DMS 273 (cell line): ENCODE measurements around the gene SHMT1.
A peak's percentile ranks its signal among the peaks of the same experiment; 100 is the strongest.
"Not testable (repeated sequence)": the region's sequence is repeated elsewhere in the genome, so short reads cannot be mapped to it uniquely, and the experiment has no call there.

Source experiments
- DNase-seq: peaks from one replicate; lab custom pipeline; 2025; ENCODE audit not compliant: unreplicated experiment; lab: John Stamatoyannopoulos, UW

SHMT1 gene

GRCh38 chr17:18363101-18364049 lies at the start of gene SHMT1:
TSS of gene SHMT1 (minus strand) at chr17:18363550. CDS start at chr17:18355981, 7,569 bp downstream.
- peak; percentile 96 for DNase-seq

DNA sequence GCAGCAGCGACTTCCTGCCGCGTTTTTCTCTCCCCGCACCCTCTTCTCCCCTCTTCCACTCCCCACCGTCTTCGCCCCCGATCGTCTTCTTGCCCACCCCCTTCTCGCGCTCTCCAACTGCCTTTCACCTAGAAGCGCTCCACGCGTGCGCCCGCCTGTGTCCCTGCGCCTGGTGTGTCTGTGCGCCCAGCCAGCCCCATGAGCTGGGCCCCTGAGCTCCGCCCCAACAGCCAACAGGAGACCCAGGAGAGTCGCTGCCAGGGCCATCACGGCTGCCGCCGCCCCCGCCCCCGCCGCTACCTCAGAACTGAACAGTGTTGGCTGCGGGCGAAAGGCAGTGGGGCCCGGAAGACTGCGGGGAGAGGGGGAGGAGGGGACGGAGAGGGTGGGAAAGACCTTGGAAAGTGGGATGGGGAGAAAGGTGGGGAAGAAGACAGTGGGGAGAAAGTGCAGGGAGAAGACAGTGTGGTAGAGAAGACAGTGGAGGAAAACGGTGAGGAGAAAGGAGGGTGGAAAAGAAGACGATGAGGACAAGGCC lies 48.7 kb upstream of the SHMT1 start:
- not testable (repeated sequence) for DNase-seq

DNA sequence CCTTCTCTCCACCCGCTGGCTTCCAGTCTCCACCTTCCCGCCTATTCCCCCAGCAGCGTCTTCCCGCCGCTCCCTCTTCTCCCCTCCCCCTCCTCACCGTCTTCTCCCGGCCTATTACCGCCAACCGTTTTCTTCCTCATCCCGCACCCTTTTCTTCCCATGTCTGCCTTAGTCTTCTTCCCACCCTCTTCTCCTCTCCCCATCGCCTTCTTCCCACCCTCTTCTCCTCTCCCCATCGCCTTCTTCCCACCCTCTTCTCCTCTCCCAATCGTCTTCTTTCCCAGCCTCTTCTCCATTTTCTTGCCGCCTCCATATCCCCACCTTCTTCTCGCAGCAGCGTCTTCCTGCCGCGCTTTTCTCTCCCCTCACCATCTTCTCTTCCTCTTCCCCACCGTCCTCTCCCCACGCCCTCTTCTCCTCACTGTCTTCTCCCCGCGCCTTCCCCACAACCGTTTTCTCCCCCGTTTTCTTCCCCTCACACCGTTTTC lies 48.1 kb upstream of the SHMT1 start:
- DNase-seq: not testable (repeated sequence)

DNA sequence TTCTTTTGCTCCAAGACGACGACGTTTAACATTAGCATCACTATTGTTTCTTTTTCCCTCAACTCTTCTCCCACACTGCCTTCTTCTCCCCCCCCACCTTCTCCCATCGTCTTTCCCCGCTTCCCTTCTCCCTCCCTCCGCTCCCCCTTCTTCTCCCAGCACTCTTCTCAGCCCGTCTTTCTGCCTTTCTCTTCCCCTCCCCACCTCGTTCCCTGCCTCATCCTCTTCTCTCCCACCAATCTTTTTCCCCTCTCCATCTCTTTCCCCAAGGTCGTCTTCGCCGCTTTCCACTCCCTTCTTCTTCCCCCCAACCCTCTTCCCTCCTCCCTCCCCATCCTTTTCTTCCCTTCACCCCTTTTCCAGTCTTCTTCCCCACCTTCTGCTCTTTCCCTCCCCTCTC lies 47.4 kb upstream of the SHMT1 start:
- DNase-seq: not testable (repeated sequence)

GRCh38 chr17:18409321-18409720 lies 46.0 kb upstream of the SHMT1 start:
- not testable (repeated sequence) for DNase-seq

- DNase-seq: not testable (repeated sequence)
These were observed 45.6 kb upstream of the SHMT1 start for GRCh38 chr17:18408906-18409305.

DNA sequence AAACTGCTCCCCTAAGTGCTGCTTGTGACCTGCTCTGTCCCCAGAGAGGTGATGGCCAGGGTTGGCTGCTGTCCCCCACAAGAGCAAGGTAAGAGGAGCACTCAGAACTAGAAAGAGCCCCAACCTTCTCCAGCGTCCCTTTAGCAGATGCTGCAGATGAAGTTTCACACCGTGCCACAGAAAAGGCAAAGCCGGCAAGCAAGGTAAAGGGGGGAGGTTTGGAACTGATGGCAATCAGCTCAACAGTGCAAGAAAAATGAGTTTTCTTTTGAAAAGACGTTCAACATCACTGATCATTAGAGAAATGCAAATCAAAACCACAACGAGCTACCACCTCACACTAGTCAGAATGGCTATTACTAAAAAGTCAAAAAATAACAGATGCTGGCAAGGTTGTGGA lies 40.3 kb upstream of the SHMT1 start:
- DNase-seq: not testable (repeated sequence)

DNA sequence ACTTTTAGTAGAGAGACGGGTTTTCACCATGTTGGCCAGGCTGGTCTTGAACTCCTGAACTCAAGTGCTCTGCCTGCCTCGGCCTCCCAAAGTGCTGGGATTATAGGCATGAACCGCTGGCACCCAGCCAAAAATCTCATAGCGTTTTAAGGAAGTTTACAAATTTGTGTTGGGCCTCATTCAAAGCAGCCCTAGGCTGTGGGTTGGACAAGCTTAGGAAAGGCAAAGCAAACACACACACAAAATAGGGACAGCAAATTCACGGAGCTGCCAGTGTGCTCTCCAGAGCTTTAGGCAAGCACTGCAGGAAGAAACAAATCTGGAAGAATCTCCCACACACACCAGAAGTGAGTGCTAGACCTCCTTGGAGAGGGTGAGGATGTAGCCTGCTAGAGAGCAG lies 39.8 kb upstream of the SHMT1 start:
- not testable (repeated sequence) for DNase-seq

GRCh38 chr17:18401872-18402590 lies 38.7 kb upstream of the SHMT1 start:
- not testable (repeated sequence) for DNase-seq

DNA sequence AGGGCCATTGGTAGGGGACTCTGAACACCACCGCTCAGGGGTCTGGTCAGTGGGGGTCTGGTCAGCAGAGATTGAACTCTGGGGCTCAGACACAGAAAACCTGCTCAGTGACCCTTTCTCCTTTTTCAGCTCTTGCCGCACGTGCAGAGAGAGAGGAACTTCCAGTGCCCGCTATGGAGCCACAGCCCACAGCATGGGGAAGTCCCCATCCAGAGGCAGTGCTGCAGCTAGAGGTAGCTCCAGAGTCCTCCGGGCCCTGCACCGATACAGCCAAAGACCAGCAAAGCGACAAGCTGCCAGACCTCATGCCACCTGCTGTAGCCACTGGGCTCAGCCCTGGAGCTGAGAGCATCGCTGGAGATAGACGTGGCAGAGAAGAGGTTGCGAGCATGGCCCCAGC lies 25.4 kb upstream of the SHMT1 start:
- DNase-seq: not testable (repeated sequence)

GRCh38 chr17:18388266-18388665 lies 24.9 kb upstream of the SHMT1 start:
- not testable (repeated sequence) for DNase-seq

DNA sequence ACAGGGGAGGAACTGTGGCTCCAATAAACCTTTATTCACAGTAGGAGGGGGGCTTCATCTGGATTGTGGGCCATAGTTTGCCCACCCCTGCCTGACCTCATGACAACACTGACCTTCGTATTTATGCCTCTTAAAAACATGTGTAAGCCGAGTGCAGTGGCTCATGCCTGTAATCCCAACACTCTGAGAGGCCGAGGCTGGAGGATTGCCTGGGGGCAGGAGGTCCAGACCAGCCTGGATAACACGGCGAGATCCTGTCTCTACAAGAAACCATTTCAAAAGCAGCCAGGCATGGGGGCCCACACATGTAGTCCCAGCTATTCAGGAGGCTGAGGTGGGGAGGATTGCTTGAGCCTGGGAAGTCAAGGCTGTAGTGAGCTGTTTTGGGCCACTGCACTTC lies 24.2 kb upstream of the SHMT1 start:
- not testable (repeated sequence) for DNase-seq

GRCh38 chr17:18384271-18384670 lies 20.9 kb upstream of the SHMT1 start:
- not testable (repeated sequence) for DNase-seq

GRCh38 chr17:18383079-18383481 lies 19.7 kb upstream of the SHMT1 start:
- DNase-seq: not testable (repeated sequence)

- DNase-seq: no peak
These were observed 19.2 kb upstream of the SHMT1 start for GRCh38 chr17:18382441-18383078.

GRCh38 chr17:18381953-18382245 lies 18.5 kb upstream of the SHMT1 start:
- no peak for DNase-seq

GRCh38 chr17:18381158-18381952 lies 18.0 kb upstream of the SHMT1 start:
- no peak for DNase-seq

- no peak for DNase-seq
These were observed 17.3 kb upstream of the SHMT1 start for GRCh38 chr17:18380471-18381157.

- DNase-seq: no peak
These were observed 16.1 kb upstream of the SHMT1 start for GRCh38 chr17:18379246-18380146.
